Measurements from ENCODE around the gene ITSN2.

ITSN2 gene

GRCh38 chr2:24225499-24226242, 134.7 kb downstream of the ITSN2 start:
- H3K9ac ChIP-seq (ENCODE audit: low read length), result no peak overlapping the region
- no peaks in the 10 kb centered on the region for H3K27me3 ChIP-seq (ENCODE audit: control insufficient read depth, insufficient read depth, low read length)
- no peak overlapping the region for H3K4me3 ChIP-seq (ENCODE audit: low read length)
- H3K9me3 ChIP-seq (ENCODE audit: control insufficient read depth, low read depth, low read length), result no peaks in the 10 kb centered on the region
- H3K27ac ChIP-seq (ENCODE audit: low read length), result no peak overlapping the region
- H3K36me3 ChIP-seq (ENCODE audit: control insufficient read depth, low read depth, low read length), result no peaks in the 10 kb centered on the region
- H3K4me1 ChIP-seq (ENCODE audit: control insufficient read depth, low read depth, low read length), result no peaks in the 10 kb centered on the region

DNA sequence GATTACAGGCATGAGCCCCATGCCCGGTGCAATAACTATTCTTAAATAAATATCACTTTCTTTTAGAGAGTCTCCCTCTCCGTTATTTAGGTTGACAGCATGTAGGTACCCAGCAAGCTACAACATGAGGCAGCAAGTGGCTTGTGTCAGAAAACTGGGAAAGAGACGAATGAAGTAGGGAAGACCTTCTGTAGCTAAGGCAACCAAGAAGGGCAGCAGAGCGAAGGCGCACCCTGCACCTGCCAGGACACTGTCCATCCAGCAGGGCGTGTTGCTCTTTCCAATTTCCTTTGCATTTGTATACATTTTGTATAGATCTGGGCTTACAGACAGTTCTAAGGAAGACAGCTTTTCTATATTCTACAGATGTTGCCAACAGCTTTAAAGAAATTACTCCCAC, 137.4 kb downstream of the ITSN2 start:
- Histone ChIP-seq H3K4me1 (ENCODE audit: control insufficient read depth, low read depth, low read length) (no peaks in the 10 kb centered on the region), H3K36me3 (ENCODE audit: control insufficient read depth, low read depth, low read length) (no peaks in the 10 kb centered on the region), H3K27ac (ENCODE audit: low read length) (no peak overlapping the region), H3K4me3 (ENCODE audit: low read length) (no peak overlapping the region), H3K9me3 (ENCODE audit: control insufficient read depth, low read depth, low read length) (no peaks in the 10 kb centered on the region), H3K9ac (ENCODE audit: low read length) (no peak overlapping the region), H3K27me3 (ENCODE audit: control insufficient read depth, insufficient read depth, low read length) (no peaks in the 10 kb centered on the region)

DNA sequence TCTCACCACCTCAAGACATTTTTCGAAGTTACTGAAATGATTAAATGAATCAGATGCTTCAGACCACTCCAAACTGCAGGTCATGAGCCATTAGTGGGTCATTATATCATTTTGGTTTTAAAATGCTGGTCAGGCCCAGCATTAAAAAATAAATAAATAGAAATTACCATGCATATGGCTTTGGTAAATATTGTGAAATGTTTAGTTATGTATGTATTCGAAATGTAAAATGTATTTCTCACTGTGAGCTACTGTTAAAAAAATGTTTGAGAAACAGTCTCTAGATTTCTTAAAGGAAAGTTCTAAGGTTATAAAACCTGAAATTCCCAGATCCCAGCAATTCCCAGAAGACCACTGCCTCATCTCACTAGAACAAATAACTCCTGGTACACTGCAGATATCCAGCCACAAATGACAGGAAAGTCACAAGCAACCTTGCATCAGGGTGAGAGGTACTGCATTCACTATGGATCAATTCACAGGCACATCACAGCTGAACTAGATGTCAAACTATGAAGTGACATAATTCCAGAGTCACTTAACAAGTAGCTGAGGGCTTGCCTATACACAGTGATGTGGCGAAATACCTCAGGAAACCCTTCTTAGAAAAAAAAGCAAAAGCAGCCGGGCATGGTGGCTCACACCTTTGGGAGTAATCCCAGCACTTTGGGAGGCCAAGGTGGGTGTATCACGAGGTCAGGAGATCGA, 138.8 kb downstream of the ITSN2 start:
- no peak overlapping the region for H3K4me3 ChIP-seq (ENCODE audit: low read length)
- no peaks in the 10 kb centered on the region for H3K27me3 ChIP-seq (ENCODE audit: control insufficient read depth, insufficient read depth, low read length)
- no peak overlapping the region for H3K9ac ChIP-seq (ENCODE audit: low read length)
- H3K36me3 ChIP-seq (ENCODE audit: control insufficient read depth, low read depth, low read length), result no peaks in the 10 kb centered on the region
- no peaks in the 10 kb centered on the region for H3K9me3 ChIP-seq (ENCODE audit: control insufficient read depth, low read depth, low read length)
- H3K4me1 ChIP-seq (ENCODE audit: control insufficient read depth, low read depth, low read length), result no peaks in the 10 kb centered on the region
- no peak overlapping the region for H3K27ac ChIP-seq (ENCODE audit: low read length)

DNA sequence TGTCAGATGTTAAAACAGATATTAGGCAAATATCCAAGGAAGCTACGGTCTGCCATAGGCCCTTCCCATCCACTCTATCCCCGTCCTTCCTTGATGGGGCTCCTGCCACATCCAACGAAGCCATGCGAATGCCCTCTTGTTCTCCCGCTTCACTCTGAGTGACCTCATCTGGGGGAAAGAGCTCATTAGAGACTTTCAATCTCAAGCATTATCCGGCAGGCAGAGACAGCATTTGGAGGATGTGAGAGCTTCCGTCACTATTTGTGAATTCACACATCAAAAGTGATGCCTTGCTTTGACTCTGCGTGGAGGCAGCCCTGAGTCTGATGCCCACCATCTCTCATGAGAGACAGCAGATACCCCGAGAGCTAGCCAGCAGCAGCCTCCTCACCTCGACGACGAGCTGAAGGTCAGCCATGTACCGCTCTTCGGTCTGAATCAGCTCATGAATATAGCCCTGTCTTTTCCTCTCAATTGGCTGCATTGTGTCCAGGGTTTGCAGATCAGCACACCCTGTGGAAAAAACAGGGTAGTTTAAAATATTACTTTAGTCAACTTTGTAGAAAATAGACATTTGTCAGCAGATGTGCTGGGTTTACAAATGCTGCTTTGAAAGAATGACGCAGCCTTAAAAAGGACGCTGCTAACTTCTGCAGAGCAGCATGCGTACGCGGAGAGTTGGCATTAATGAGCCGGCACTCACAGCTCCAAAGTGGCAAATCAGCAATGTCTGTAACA, 139.6 kb downstream of the ITSN2 start:
- Histone ChIP-seq H3K27ac (ENCODE audit: low read length) (no peak overlapping the region), H3K4me3 (ENCODE audit: low read length) (no peak overlapping the region), H3K9ac (ENCODE audit: low read length) (no peak overlapping the region)

DNA sequence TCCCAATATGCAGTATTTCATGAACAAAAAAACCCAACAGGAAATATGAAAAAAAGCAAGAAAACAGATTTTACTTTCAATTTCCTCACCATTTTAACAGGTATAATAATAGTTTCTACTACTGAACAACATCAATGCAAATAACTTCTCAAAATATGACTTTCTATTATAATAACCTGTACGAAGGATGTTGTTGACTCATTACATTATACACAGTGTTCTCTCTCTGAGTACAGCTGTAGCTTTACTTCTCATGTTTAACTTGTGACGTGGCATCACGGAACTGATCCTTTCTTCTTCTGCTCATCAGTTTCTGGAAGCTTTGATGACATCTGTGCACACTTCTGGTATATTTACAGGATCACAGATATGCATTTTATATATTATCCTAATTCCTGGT, 145.5 kb downstream of the ITSN2 start:
- no peak overlapping the region for H3K4me3 ChIP-seq (ENCODE audit: low read length)
- H3K9me3 ChIP-seq (ENCODE audit: control insufficient read depth, low read depth, low read length), result no peaks in the 10 kb centered on the region
- H3K27me3 ChIP-seq (ENCODE audit: control insufficient read depth, insufficient read depth, low read length), result no peaks in the 10 kb centered on the region
- no peaks in the 10 kb centered on the region for H3K4me1 ChIP-seq (ENCODE audit: control insufficient read depth, low read depth, low read length)
- no peaks in the 10 kb centered on the region for H3K36me3 ChIP-seq (ENCODE audit: control insufficient read depth, low read depth, low read length)
- H3K9ac ChIP-seq (ENCODE audit: low read length), result no peak overlapping the region
- H3K27ac ChIP-seq (ENCODE audit: low read length), result no peak overlapping the region

More for the DNA sequence above, 139.6 kb downstream of the ITSN2 start:
- Histone ChIP-seq H3K27me3 (ENCODE audit: control insufficient read depth, insufficient read depth, low read length) (no peaks in the 10 kb centered on the region), H3K4me1 (ENCODE audit: control insufficient read depth, low read depth, low read length) (no peaks in the 10 kb centered on the region), H3K36me3 (ENCODE audit: control insufficient read depth, low read depth, low read length) (no peaks in the 10 kb centered on the region), H3K9me3 (ENCODE audit: control insufficient read depth, low read depth, low read length) (no peaks in the 10 kb centered on the region)

- no peak overlapping the region for H3K4me3 ChIP-seq (ENCODE audit: low read length)
- no peak overlapping the region for H3K27ac ChIP-seq (ENCODE audit: low read length)
- H3K9me3 ChIP-seq (ENCODE audit: control insufficient read depth, low read depth, low read length), result no peaks in the 10 kb centered on the region
- H3K9ac ChIP-seq (ENCODE audit: low read length), result no peak overlapping the region
- no peaks in the 10 kb centered on the region for H3K27me3 ChIP-seq (ENCODE audit: control insufficient read depth, insufficient read depth, low read length)
- no peaks in the 10 kb centered on the region for H3K36me3 ChIP-seq (ENCODE audit: control insufficient read depth, low read depth, low read length)
- no peaks in the 10 kb centered on the region for H3K4me1 ChIP-seq (ENCODE audit: control insufficient read depth, low read depth, low read length)
Observed at GRCh38 chr2:24211408-24211807, 148.9 kb downstream of the ITSN2 start.

GRCh38 chr2:24210723-24211122, 149.6 kb downstream of the ITSN2 start:
- H3K36me3 ChIP-seq (ENCODE audit: control insufficient read depth, low read depth, low read length), result no peaks in the 10 kb centered on the region
- H3K27me3 ChIP-seq (ENCODE audit: control insufficient read depth, insufficient read depth, low read length), result no peaks in the 10 kb centered on the region
- H3K4me1 ChIP-seq (ENCODE audit: control insufficient read depth, low read depth, low read length), result no peaks in the 10 kb centered on the region
- H3K9me3 ChIP-seq (ENCODE audit: control insufficient read depth, low read depth, low read length), result no peaks in the 10 kb centered on the region
- H3K27ac ChIP-seq (ENCODE audit: low read length), result no peak overlapping the region
- H3K4me3 ChIP-seq (ENCODE audit: low read length), result no peak overlapping the region
- no peak overlapping the region for H3K9ac ChIP-seq (ENCODE audit: low read length)

- Histone ChIP-seq H3K4me1 (ENCODE audit: control insufficient read depth, low read depth, low read length) (no peaks in the 10 kb centered on the region), H3K27me3 (ENCODE audit: control insufficient read depth, insufficient read depth, low read length) (no peaks in the 10 kb centered on the region), H3K27ac (ENCODE audit: low read length) (no peak overlapping the region), H3K4me3 (ENCODE audit: low read length) (no peak overlapping the region), H3K9me3 (ENCODE audit: control insufficient read depth, low read depth, low read length) (no peaks in the 10 kb centered on the region), H3K9ac (ENCODE audit: low read length) (no peak overlapping the region), H3K36me3 (ENCODE audit: control insufficient read depth, low read depth, low read length) (no peaks in the 10 kb centered on the region)
Observed at GRCh38 chr2:24210106-24210455, 150.3 kb downstream of the ITSN2 start.

- Histone ChIP-seq H3K27me3 (ENCODE audit: control insufficient read depth, insufficient read depth, low read length) (no peaks in the 10 kb centered on the region), H3K4me3 (ENCODE audit: low read length) (no peak overlapping the region), H3K27ac (ENCODE audit: low read length) (no peak overlapping the region), H3K36me3 (ENCODE audit: control insufficient read depth, low read depth, low read length) (no peaks in the 10 kb centered on the region), H3K9me3 (ENCODE audit: control insufficient read depth, low read depth, low read length) (no peaks in the 10 kb centered on the region), H3K9ac (ENCODE audit: low read length) (no peak overlapping the region), H3K4me1 (ENCODE audit: control insufficient read depth, low read depth, low read length) (no peaks in the 10 kb centered on the region)
Observed at GRCh38 chr2:24209389-24210105, 150.8 kb downstream of the ITSN2 start.

- Histone ChIP-seq H3K4me3 (ENCODE audit: low read length) (no peak overlapping the region), H3K4me1 (ENCODE audit: control insufficient read depth, low read depth, low read length) (no peaks in the 10 kb centered on the region), H3K9ac (ENCODE audit: low read length) (no peak overlapping the region), H3K27me3 (ENCODE audit: control insufficient read depth, insufficient read depth, low read length) (no peaks in the 10 kb centered on the region), H3K27ac (ENCODE audit: low read length) (no peak overlapping the region), H3K9me3 (ENCODE audit: control insufficient read depth, low read depth, low read length) (no peaks in the 10 kb centered on the region), H3K36me3 (ENCODE audit: control insufficient read depth, low read depth, low read length) (no peaks in the 10 kb centered on the region)
Observed at GRCh38 chr2:24208490-24208889, 151.8 kb downstream of the ITSN2 start.

DNA sequence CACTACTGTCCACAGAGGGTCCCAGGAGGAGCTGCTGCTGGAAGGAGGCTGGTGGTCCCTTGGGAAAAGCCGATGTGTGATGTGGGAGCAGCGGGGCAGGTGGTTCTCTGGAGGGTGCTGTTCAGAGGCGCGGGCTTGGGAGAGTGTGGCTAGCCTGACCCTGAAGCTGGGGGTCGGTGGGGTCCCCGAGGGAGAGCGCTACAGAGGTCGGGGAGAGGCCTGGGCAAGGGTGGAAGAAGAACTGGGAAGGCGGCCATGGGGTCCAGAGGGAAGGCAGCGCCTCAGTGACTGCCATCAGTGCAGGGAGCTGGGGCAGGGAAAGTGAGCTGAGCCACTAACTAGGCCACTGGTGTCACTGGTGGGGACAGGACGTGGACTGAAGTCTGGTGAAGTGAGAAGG, 153.0 kb downstream of the ITSN2 start:
- no peaks in the 10 kb centered on the region for H3K4me1 ChIP-seq (ENCODE audit: control insufficient read depth, low read depth, low read length)
- H3K9ac ChIP-seq (ENCODE audit: low read length), result no peak overlapping the region
- H3K27me3 ChIP-seq (ENCODE audit: control insufficient read depth, insufficient read depth, low read length), result no peaks in the 10 kb centered on the region
- H3K4me3 ChIP-seq (ENCODE audit: low read length), result no peak overlapping the region
- no peaks in the 10 kb centered on the region for H3K36me3 ChIP-seq (ENCODE audit: control insufficient read depth, low read depth, low read length)
- H3K27ac ChIP-seq (ENCODE audit: low read length), result no peak overlapping the region
- H3K9me3 ChIP-seq (ENCODE audit: control insufficient read depth, low read depth, low read length), result no peaks in the 10 kb centered on the region

Measured in iPS-18a (cell line).